Fibroblast of lung (primary cell): ENCODE measurements around the gene KLC1. TPM values are rescaled to one million over a fixed set of nuclear protein-coding genes. Genes with fewer than 3 reads are reported as not detected.

Experiments used
- DNase-seq, 2 donors: peaks; one replicate each; pipeline versions ENCODE4 v3.0.0 to v3.0.0-alpha.2; 2010; ENCODE audit warnings: low read depth in 2 of 2
- H2AFZ ChIP-seq: 2 replicates; pipeline ENCODE4 v1.5.1; 2012; ENCODE audit warnings: low read length, control low read depth, inconsistent platforms
- H3K27ac ChIP-seq: 2 replicates; pipeline ENCODE4 v1.5.1; 2011; ENCODE audit warnings: low read length, control low read depth; ENCODE audit not compliant: insufficient read depth
- H3K27me3 ChIP-seq: 2 replicates; pipeline ENCODE4 v1.5.1; 2011; ENCODE audit warnings: mild to moderate bottlenecking, low read length; ENCODE audit not compliant: control insufficient read depth, insufficient read depth
- H3K36me3 ChIP-seq: 2 replicates; pipeline ENCODE4 v1.5.1; 2011; ENCODE audit warnings: low read length; ENCODE audit not compliant: control insufficient read depth, insufficient read depth
- H3K4me1 ChIP-seq: 2 replicates; pipeline ENCODE4 v1.5.1; 2011; ENCODE audit warnings: low read length; ENCODE audit not compliant: control insufficient read depth, insufficient read depth; ENCODE audit errors: extremely low read depth
- H3K4me2 ChIP-seq: 2 replicates; pipeline ENCODE4 v1.5.1; 2011; ENCODE audit warnings: low read length, control low read depth; ENCODE audit not compliant: insufficient read depth; ENCODE audit errors: extremely low read depth
- H3K4me3 ChIP-seq, 4 experiments: fragments of 200-600 bp in 1 of 4; sonication (generic) in 1 of 4; replicated peaks in 1 of 4; 2 replicates each; pipeline ENCODE4 v1.5.1; 2011 to 2016; ENCODE audit warnings: low read length in 4 of 4, low read depth in 3 of 4, mild to moderate bottlenecking in 3 of 4, control low read depth in 2 of 4, inconsistent platforms in 1 of 4, mixed read lengths in 1 of 4; ENCODE audit not compliant: insufficient read depth in 1 of 4; ENCODE audit errors: control extremely low read depth in 1 of 4
- H3K79me2 ChIP-seq: 2 replicates; pipeline ENCODE4 v1.5.1; 2012; ENCODE audit warnings: mild to moderate bottlenecking, low read length, inconsistent platforms; ENCODE audit not compliant: control insufficient read depth, insufficient read depth
- H3K9ac ChIP-seq: 2 replicates; pipeline ENCODE4 v1.5.1; 2011; ENCODE audit warnings: mild to moderate bottlenecking, low read length, control low read depth; ENCODE audit not compliant: insufficient read depth
- H3K9me3 ChIP-seq: 2 replicates; pipeline ENCODE4 v1.5.1; 2012; ENCODE audit warnings: low read depth, low read length; ENCODE audit not compliant: control insufficient read depth, insufficient read depth
- H4K20me1 ChIP-seq: 2 replicates; pipeline ENCODE4 v1.5.1; 2011; ENCODE audit warnings: low read length; ENCODE audit not compliant: control insufficient read depth, insufficient read depth; ENCODE audit errors: extremely low read depth
- CTCF ChIP-seq, 2 donors: IDR thresholded peaks in 1 of 2; conservative IDR thresholded peaks in 1 of 2; 1 replicate in 1 of 2; 2 replicates in 1 of 2; pipeline ENCODE4 v1.5.1; 2011 to 2012; ENCODE audit warnings: low read length in 2 of 2, control low read depth in 1 of 2, inconsistent platforms in 1 of 2, low read depth in 1 of 2, mild to moderate bottlenecking in 1 of 2
- EZH2 ChIP-seq: IDR thresholded peaks from 2 replicates; pipeline ENCODE4 v1.5.1; 2012; ENCODE audit warnings: low read length, control low read depth, mild to moderate bottlenecking; ENCODE audit errors: missing control alignments
- polyA plus RNA-seq, 2 donors: library from polyadenylated mRNA; depleted of rRNA in 1 of 2; stranded (reverse) in 1 of 2; unstranded in 1 of 2; fragments of >200 nt; gene quantifications; 2 replicates each; pipeline ENCODE4 v1.2.1, GENCODE V29; 2011 to 2012; ENCODE audit warnings: missing spikeins in 1 of 2
- total RNA-seq: library from RNA; depleted of rRNA; stranded (reverse); fragments of >200 nt; gene quantifications from 2 replicates; pipeline ENCODE4 v1.2.1, GENCODE V29; 2014

KLC1 gene
- total and polyA plus RNA-seq, 2 donors (not counting 1 experiment from before 2014, with no cell fraction given): 180 to 219 TPM

GRCh38 chr14:103725739-103726395 is 96.9 kb downstream of the KLC1 start:
- Histone ChIP-seq H3K9me3 (no peaks in the 10 kb centered on the region), H3K27ac (no peak overlapping the region), H3K36me3 (peaks cover 11% of the 10 kb centered on the region), H3K27me3 (no peaks in the 10 kb centered on the region), H3K9ac (no peak overlapping the region), H3K4me2 (no peak overlapping the region), H3K4me1 (peaks cover 4% of the 10 kb centered on the region), H2AFZ (no peak overlapping the region), H3K79me2 (peaks cover 34% of the 10 kb centered on the region), H4K20me1 (no peaks in the 10 kb centered on the region), H3K4me3 (no peak overlapping the region)
- no peak for DNase-seq
- TF ChIP-seq EZH2: no peak
- no peak for TF ChIP-seq CTCF (conservative IDR thresholded peaks at IDR 0.05 in 1 of 2, IDR thresholded peaks at IDR 0.05 in 1 of 2; ENCODE audit: low read depth in 1 of 2, low read length in 2 of 2)

GRCh38 chr14:103726474-103726873 is 97.5 kb downstream of the KLC1 start:
- no peaks in the 10 kb centered on the region for H4K20me1 ChIP-seq
- no peak overlapping the region for H3K4me3 ChIP-seq
- H3K4me2 ChIP-seq: no peak overlapping the region
- no peak overlapping the region for H3K9ac ChIP-seq
- DNase-seq: no peak
- no peaks in the 10 kb centered on the region for H3K9me3 ChIP-seq
- H2AFZ ChIP-seq: no peak overlapping the region
- no peaks in the 10 kb centered on the region for H3K27me3 ChIP-seq
- peaks cover 28% of the 10 kb centered on the region for H3K79me2 ChIP-seq
- no peak overlapping the region for H3K27ac ChIP-seq
- H3K4me1 ChIP-seq: peaks cover 4% of the 10 kb centered on the region
- peaks cover 11% of the 10 kb centered on the region for H3K36me3 ChIP-seq
- no peak for TF ChIP-seq EZH2
- no peak for TF ChIP-seq CTCF (conservative IDR thresholded peaks at IDR 0.05 in 1 of 2, IDR thresholded peaks at IDR 0.05 in 1 of 2; ENCODE audit: low read depth in 1 of 2, low read length in 2 of 2)

GRCh38 chr14:103727313-103727980 is 98.4 kb downstream of the KLC1 start:
- H3K9me3 ChIP-seq: no peaks in the 10 kb centered on the region
- H2AFZ ChIP-seq: no peak overlapping the region
- H3K4me3 ChIP-seq: no peak overlapping the region
- peaks cover 4% of the 10 kb centered on the region for H3K4me1 ChIP-seq
- peaks cover 23% of the 10 kb centered on the region for H3K79me2 ChIP-seq
- H3K4me2 ChIP-seq: no peak overlapping the region
- no peaks in the 10 kb centered on the region for H4K20me1 ChIP-seq
- no peak overlapping the region for H3K9ac ChIP-seq
- H3K36me3 ChIP-seq: peaks cover 12% of the 10 kb centered on the region
- H3K27me3 ChIP-seq: no peaks in the 10 kb centered on the region
- H3K27ac ChIP-seq: no peak overlapping the region
- TF ChIP-seq EZH2 (no peak), CTCF (conservative IDR thresholded peaks at IDR 0.05 in 1 of 2, IDR thresholded peaks at IDR 0.05 in 1 of 2; ENCODE audit: low read depth in 1 of 2, low read length in 2 of 2) (no peak)
- no peak for DNase-seq
